ENCODE measurements around the gene APOD.

APOD gene

DNA sequence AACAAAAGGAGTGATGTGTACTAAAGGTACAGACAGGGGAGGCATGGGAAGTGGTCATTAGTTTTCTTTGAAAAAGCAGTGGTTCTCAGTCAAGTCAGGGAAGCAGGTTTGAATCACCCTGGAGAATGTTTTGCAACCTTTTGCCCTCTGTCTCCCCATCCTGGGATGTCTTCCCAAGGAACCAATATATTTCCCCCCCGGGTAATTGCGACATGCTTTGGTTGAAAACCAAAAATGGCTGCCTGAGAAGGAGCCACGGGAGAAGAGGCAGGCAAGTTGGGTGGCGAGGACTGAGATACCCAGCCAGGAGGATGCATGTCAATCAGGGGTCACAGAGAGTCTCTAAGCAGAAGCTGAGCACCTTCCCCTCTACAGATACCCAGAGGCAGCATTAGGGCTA is 20.4 kb downstream of the APOD start:
- no peak for DNase-seq (ENCODE audit: low spot score)
- H3K4me1 Mint-ChIP-seq (ENCODE audit: low read depth) = peaks cover 10% of the 10 kb centered on the region
- H3K9me3 Mint-ChIP-seq = no peaks in the 10 kb centered on the region
- H3K27ac Mint-ChIP-seq = no peak overlapping the region
- H3K27me3 Mint-ChIP-seq (ENCODE audit: low read depth) = peaks cover 2% of the 10 kb centered on the region
- no peaks in the 10 kb centered on the region for H3K36me3 Mint-ChIP-seq (ENCODE audit: low read depth)
- H3K4me3 Mint-ChIP-seq = no peak overlapping the region

DNA sequence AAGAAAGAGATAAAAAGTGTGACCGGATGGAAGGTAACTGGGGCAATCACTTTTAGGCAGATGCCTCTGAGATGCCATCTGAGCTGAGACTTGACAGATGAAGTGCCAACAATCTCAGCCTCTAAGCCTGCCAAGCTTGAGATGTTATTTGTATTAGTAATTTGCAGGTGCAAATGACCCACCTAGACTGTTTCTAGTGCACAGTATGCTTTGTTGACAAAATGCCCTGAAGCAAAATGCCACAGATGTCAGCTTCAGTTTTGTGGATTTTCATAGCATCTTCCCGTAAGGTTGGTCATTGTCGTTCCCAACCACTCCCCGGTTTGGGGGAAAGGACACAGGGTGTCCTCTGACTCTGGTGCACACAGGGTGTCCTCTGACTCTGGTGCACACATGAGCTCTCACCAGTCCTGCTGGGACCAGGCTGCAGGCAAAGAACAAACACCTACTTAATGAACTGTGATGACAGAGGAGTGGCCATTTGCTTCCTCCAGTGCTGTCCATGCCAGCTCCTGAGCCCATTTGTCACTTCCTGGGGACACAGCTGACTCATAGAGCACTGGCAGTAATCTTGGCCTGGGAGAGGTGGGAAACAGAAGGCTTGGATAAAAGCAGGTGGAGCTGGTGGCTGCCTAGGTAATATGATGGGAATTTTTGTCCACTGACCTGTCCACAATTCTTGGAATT is 23.9 kb downstream of the APOD start:
- DNase-seq (ENCODE audit: low spot score) = no peak
- no peaks in the 10 kb centered on the region for H3K27me3 Mint-ChIP-seq (ENCODE audit: low read depth)
- H3K36me3 Mint-ChIP-seq (ENCODE audit: low read depth) = no peaks in the 10 kb centered on the region
- H3K9me3 Mint-ChIP-seq = no peaks in the 10 kb centered on the region
- no peak overlapping the region for H3K27ac Mint-ChIP-seq
- no peak overlapping the region for H3K4me3 Mint-ChIP-seq
- peaks cover 22% of the 10 kb centered on the region for H3K4me1 Mint-ChIP-seq (ENCODE audit: low read depth)

DNA sequence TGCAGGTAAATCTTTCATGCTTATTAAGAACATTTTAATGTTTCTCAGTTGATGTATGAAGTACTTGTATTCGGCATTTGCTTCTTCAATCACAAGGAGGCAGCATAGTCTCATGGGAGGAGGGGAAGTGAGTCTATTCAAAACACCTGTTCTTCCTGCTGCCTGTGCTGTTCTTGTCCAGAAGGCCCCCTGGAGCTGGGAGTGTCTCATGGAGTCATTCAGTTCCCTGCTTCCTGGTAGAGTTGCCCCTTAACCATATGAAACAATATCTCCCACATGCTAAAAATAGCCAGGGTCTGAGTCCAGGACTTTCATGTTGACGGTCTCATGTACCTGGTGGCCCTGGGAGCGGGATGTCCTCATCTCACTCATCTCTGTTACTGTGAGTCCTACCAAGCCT is 25.1 kb downstream of the APOD start:
- no peaks in the 10 kb centered on the region for H3K36me3 Mint-ChIP-seq (ENCODE audit: low read depth)
- no peaks in the 10 kb centered on the region for H3K9me3 Mint-ChIP-seq
- no peak for DNase-seq (ENCODE audit: low spot score)
- H3K4me3 Mint-ChIP-seq = no peak overlapping the region
- no peak overlapping the region for H3K27ac Mint-ChIP-seq
- H3K4me1 Mint-ChIP-seq (ENCODE audit: low read depth) = peaks cover 27% of the 10 kb centered on the region
- no peaks in the 10 kb centered on the region for H3K27me3 Mint-ChIP-seq (ENCODE audit: low read depth)

DNA sequence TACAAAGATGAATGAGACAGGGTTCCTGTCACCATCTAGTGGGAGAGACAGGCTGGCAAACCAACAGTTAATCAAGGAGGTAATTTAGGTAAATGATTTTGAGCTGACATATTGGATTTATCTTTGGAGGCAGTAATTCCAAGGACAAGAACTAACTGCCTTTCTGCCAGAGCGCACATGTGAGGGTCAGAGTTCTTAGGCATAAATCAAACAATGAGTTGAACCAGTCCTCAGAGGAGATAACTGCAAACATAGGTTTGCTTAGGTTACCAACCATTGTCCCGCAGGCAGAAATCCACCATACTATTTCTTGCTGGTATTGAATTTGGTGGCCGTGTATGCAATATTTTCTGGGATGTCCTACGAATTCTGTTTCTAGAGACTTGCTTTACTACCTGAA is 26.4 kb downstream of the APOD start:
- DNase-seq (ENCODE audit: low spot score) = no peak
- Mint-ChIP-seq H3K4me3 (no peak overlapping the region), H3K27ac (no peak overlapping the region), H3K27me3 (ENCODE audit: low read depth) (no peaks in the 10 kb centered on the region), H3K9me3 (no peaks in the 10 kb centered on the region), H3K4me1 (ENCODE audit: low read depth) (peaks cover 32% of the 10 kb centered on the region), H3K36me3 (ENCODE audit: low read depth) (no peaks in the 10 kb centered on the region)

DNA sequence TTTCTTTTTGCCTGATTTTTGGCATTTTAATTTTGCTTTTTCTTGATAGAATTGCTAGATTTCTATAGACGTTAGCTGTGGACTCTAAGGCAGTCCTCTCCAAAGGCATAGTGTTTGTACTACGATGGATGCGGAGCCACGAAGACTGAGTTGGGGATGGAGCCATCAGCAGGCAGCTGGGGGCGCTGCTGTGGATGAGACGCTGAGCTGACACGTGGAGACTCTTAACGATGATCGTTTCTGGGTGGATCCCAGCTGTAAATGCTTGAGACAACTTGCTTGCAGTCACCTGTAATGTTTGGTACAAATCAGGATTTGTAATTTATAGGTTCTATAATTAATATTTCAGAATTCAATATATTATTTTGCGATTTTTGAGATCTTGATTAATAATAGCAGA is 27.4 kb downstream of the APOD start:
- peak overlapping the region; percentile 13 for H3K27ac Mint-ChIP-seq
- H3K4me1 Mint-ChIP-seq (ENCODE audit: low read depth) = peaks cover 40% of the 10 kb centered on the region
- DNase-seq (ENCODE audit: low spot score) = no peak
- H3K27me3 Mint-ChIP-seq (ENCODE audit: low read depth) = no peaks in the 10 kb centered on the region
- peak overlapping the region; percentile 24 for H3K4me3 Mint-ChIP-seq
- H3K36me3 Mint-ChIP-seq (ENCODE audit: low read depth) = no peaks in the 10 kb centered on the region
- H3K9me3 Mint-ChIP-seq = no peaks in the 10 kb centered on the region

DNA sequence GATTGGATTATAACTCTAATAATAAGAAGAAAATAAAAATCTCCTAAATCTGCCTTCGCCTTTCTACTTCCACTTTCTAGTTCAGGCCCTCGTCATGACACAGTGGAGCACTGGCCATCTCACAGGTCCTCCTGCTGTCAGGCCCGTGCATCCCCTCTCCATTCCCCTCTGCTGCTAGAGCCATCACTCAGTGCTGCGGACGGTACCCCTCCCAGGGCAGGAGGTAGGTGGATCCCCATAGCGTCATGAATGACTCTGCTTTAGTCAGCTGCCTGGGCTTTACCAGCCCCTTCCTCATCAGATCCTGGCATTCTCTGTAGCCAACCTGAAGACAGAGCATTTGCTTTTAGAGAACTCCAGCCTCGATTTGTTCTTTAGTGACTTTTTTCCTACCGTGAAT is 28.6 kb downstream of the APOD start:
- H3K27ac Mint-ChIP-seq = peak overlapping the region; percentile 81
- H3K36me3 Mint-ChIP-seq (ENCODE audit: low read depth) = no peaks in the 10 kb centered on the region
- H3K9me3 Mint-ChIP-seq = no peaks in the 10 kb centered on the region
- no peak for DNase-seq (ENCODE audit: low spot score)
- peaks cover 52% of the 10 kb centered on the region for H3K4me1 Mint-ChIP-seq (ENCODE audit: low read depth)
- peak overlapping the region; percentile 76 for H3K4me3 Mint-ChIP-seq
- no peaks in the 10 kb centered on the region for H3K27me3 Mint-ChIP-seq (ENCODE audit: low read depth)

DNA sequence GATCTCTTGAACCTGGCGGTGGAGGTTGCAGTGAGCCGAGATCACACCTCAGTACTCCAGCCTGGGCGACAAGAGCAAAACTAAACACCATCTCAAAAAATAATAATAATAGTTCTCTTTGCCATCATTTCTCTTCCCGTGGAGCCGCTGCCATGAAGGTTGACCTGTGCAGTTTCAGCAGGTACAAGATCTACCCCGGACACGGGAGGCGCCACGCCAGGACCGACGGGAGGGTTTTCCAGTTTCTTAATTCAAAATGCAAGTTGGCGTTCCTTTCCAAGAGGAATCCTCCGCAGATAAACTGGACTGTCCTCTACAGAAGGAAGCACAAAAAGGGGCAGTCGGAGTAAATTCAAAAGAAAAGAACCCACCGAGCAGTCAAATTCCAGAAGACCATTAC is 29.3 kb downstream of the APOD start:
- DNase-seq (ENCODE audit: low spot score) = no peak
- peak overlapping the region; percentile 49 for H3K27ac Mint-ChIP-seq
- no peaks in the 10 kb centered on the region for H3K9me3 Mint-ChIP-seq
- no peaks in the 10 kb centered on the region for H3K36me3 Mint-ChIP-seq (ENCODE audit: low read depth)
- H3K4me1 Mint-ChIP-seq (ENCODE audit: low read depth) = peaks cover 55% of the 10 kb centered on the region
- H3K4me3 Mint-ChIP-seq = peak overlapping the region; percentile 76
- H3K27me3 Mint-ChIP-seq (ENCODE audit: low read depth) = no peaks in the 10 kb centered on the region

DNA sequence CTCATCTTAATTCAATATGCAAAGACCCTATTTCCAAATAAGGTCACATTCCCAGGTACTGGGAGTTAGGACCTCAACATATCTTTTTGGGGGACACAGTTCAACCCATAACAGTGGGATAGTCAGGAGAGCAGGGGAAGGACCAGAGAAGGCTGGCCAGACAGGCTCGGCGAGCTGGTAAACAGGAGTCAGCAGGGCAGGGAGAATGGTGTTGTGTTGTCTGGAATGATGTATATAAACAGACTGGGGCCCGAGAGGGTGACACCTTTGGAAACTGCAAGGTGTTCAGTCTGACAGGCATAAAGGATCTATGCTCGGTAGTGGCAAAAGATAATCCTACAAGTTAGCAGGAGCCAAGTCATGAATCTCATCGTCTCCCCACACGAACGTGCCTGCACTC is 30.5 kb downstream of the APOD start:
- Mint-ChIP-seq H3K27me3 (ENCODE audit: low read depth) (no peaks in the 10 kb centered on the region), H3K4me1 (ENCODE audit: low read depth) (peaks cover 58% of the 10 kb centered on the region), H3K9me3 (no peaks in the 10 kb centered on the region), H3K27ac (peak overlapping the region; percentile 32), H3K4me3 (no peak overlapping the region), H3K36me3 (ENCODE audit: low read depth) (no peaks in the 10 kb centered on the region)
- no peak for DNase-seq (ENCODE audit: low spot score)

DNA sequence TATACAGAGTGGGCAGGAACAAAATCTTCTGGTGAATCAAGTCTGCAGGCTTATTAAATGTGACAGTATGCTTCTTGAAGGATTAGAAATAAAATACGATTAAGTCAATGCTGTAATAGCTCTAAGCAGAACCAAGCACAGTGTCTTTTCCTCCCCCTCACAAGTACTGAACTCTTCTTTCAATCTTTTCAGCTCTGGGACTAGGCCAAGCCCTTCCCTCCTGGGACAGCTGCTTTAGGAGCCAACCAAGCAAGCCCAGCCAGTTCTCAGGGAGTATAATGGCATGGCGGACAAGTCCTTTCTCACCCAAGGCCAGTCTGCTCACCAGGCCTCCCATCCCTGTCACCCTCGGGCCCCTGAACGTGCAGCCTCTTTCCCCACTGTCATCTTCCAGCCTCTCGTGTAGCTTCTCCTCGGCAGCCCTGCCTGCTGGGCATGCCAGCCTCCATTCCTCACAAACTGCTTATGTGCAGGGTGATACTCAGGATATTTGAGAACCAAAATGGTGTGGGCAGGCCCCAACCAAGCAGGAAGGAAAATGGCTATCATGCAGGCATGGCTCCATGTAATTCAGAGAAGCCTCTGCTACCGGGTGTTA is 32.3 kb downstream of the APOD start:
- Mint-ChIP-seq H3K27me3 (ENCODE audit: low read depth) (no peaks in the 10 kb centered on the region), H3K4me1 (ENCODE audit: low read depth) (peaks cover 72% of the 10 kb centered on the region), H3K4me3 (peak overlapping the region; percentile 64), H3K9me3 (no peaks in the 10 kb centered on the region), H3K36me3 (ENCODE audit: low read depth) (no peaks in the 10 kb centered on the region), H3K27ac (peak overlapping the region; percentile 90)
- no peak for DNase-seq (ENCODE audit: low spot score)

DNA sequence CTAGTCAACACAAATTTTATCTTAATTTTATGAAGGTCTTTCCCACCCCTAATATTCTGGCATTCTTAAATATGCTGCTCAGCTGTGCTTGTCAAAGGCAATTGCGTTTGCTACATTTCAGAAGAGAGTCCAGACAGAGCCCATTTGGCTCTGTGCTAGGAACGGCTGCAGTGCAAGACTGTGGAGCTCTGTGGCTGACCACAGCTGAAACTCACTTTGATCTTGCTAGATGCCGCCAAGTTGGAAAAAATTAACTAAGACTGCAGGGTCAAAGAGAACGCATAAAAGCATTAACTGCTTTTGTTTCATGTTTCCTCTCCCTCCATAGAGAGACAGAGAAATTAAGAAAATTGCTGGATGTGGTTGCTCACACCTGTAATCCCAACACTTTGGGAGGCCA is 33.0 kb downstream of the APOD start:
- H3K9me3 Mint-ChIP-seq = no peaks in the 10 kb centered on the region
- peak; percentile 42 for DNase-seq (ENCODE audit: low spot score)
- H3K27me3 Mint-ChIP-seq (ENCODE audit: low read depth) = no peaks in the 10 kb centered on the region
- no peaks in the 10 kb centered on the region for H3K36me3 Mint-ChIP-seq (ENCODE audit: low read depth)
- peak overlapping the region; percentile 90 for H3K27ac Mint-ChIP-seq
- peaks cover 73% of the 10 kb centered on the region for H3K4me1 Mint-ChIP-seq (ENCODE audit: low read depth)
- peak overlapping the region; percentile 64 for H3K4me3 Mint-ChIP-seq

DNA sequence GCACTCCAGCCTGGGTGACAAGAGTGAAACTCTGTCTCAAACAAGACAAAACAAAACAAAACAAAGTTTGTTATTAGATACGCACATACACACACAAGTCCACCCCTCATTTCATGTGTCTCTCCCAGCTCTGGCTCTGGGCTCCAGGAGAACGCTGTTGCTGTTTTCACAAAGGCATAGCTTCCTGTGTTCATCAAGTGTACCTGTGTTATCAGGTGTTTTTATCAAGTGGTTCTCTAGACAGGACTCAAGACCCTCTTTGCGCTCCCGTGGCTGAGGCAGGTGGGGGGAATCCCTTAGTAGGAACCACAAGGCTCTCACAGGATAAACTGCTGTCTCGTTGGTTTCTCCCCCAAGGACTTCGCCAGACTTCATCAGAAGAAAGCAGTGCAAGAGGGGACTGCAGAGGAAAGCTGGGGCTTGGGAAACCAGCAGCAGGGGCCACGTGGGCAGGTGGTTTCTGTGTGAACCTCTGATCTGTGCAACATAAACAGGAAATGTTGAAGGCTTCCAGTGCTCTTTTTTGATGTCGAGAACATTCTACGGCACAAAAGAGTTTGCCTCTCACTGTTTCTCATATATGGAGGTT is 33.7 kb downstream of the APOD start:
- peak overlapping the region; percentile 64 for H3K4me3 Mint-ChIP-seq
- H3K27me3 Mint-ChIP-seq (ENCODE audit: low read depth) = no peaks in the 10 kb centered on the region
- H3K4me1 Mint-ChIP-seq (ENCODE audit: low read depth) = peaks cover 72% of the 10 kb centered on the region
- H3K27ac Mint-ChIP-seq = peak overlapping the region; percentile 90
- H3K36me3 Mint-ChIP-seq (ENCODE audit: low read depth) = no peaks in the 10 kb centered on the region
- DNase-seq (ENCODE audit: low spot score) = peak; percentile 74
- H3K9me3 Mint-ChIP-seq = no peaks in the 10 kb centered on the region

DNA sequence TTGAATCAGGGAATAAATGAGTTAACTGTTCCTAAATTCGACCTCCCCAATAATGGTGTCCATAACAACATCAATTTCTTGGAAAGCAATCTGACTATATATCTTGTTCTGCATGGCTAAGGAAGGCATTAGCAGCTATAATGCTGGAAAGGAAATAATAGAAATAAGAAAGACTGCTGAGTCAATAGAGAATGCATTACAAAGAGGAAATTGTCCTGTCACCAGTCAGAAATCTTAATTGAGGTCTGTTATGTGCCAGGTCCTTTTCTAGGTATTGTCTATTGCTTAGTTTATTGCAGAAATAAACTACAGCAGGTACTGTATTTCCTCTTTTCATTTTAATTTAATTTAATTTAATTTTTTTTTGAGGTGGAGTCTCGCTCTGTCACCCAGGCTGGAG is 34.8 kb downstream of the APOD start:
- Mint-ChIP-seq H3K27me3 (ENCODE audit: low read depth) (no peaks in the 10 kb centered on the region), H3K4me1 (ENCODE audit: low read depth) (peaks cover 76% of the 10 kb centered on the region), H3K9me3 (no peaks in the 10 kb centered on the region), H3K4me3 (peak overlapping the region; percentile 60), H3K36me3 (ENCODE audit: low read depth) (no peaks in the 10 kb centered on the region), H3K27ac (peak overlapping the region; percentile 76)
- DNase-seq (ENCODE audit: low spot score) = no peak

DNA sequence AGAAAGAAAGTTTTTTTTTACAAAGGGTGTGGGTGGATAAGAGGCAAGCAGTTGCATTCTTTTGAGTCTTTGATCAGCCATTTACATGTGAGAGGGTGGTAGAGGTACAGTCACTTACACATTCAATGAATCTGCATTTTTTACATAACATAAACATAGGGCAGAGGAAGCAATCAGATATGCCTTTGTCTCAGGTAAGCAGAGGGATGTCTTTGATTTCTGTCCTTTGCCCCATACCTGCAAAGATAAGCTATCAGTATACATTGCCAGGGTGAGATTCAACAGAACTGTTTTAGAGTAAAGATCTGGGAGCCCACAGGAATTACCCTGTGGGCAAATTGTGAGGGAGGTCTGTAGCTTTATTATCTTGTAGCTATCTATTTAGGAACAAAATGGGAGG is 35.2 kb downstream of the APOD start:
- DNase-seq (ENCODE audit: low spot score) = no peak
- no peaks in the 10 kb centered on the region for H3K27me3 Mint-ChIP-seq (ENCODE audit: low read depth)
- no peaks in the 10 kb centered on the region for H3K36me3 Mint-ChIP-seq (ENCODE audit: low read depth)
- peak overlapping the region; percentile 60 for H3K4me3 Mint-ChIP-seq
- H3K4me1 Mint-ChIP-seq (ENCODE audit: low read depth) = peaks cover 79% of the 10 kb centered on the region
- H3K27ac Mint-ChIP-seq = peak overlapping the region; percentile 76
- no peaks in the 10 kb centered on the region for H3K9me3 Mint-ChIP-seq

DNA sequence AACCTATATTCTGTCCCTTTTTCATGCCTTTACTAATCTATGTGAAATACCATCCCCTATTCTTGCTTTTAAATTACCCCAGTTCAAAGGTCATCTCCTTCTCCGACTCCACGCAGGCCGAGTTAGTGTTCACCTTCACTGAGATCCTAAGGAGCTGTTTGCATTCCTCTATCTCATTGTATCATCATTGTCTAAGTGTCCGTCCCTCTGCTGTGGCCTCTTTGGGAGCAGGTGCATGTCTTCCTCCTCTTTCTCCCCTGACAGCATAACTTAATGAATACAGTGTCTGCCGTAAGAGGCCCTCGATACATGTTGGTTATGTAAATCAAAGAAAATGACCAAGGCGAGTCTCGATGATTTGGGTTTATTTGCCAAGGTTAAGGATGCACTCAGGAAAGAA is 35.7 kb downstream of the APOD start:
- peak overlapping the region; percentile 41 for H3K4me3 Mint-ChIP-seq
- peaks cover 75% of the 10 kb centered on the region for H3K4me1 Mint-ChIP-seq (ENCODE audit: low read depth)

More for the DNA sequence above, 35.7 kb downstream of the APOD start:
- Mint-ChIP-seq H3K27ac (peak overlapping the region; percentile 76), H3K9me3 (no peaks in the 10 kb centered on the region), H3K27me3 (ENCODE audit: low read depth) (no peaks in the 10 kb centered on the region), H3K36me3 (ENCODE audit: low read depth) (no peaks in the 10 kb centered on the region)
- DNase-seq (ENCODE audit: low spot score) = no peak

Data from T-helper 2 cell treated with Interferon-gamma antibody and Interleukin-4, amounts not matched to agents 5 μg/mL and 100 μg/mL, for 36 hours (primary cell).